ENCODE data around the gene XRN2. TPM values are rescaled to one million over a fixed set of nuclear protein-coding genes. Genes with fewer than 3 reads are reported as not detected.

The XRN2 gene
- total RNA-seq, 1 donor from 2014 or later, result 46.1 TPM

DNA sequence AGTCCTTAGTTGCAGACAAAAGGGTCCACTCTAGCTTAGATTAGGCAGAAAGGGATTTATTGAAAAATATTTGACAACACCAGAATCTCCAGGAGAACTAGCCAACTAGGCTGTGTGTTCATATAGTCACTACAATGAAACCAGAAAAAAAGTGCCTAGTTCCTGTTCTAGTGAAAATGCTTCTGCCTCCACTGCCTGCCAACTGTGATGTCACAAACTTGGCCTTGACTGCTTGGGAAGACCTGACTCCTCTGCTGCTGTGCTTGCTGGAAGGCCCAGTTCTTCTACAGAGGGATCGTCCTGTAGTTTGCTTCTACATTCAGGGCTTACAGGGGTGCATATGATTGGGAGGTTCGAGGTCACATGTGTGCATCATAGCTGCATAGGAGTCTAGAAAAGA lies 40.3 kb upstream of the XRN2 start:
- no peak overlapping the region for H3K27ac Mint-ChIP-seq (ENCODE audit: unreplicated experiment)
- DNase-seq (ENCODE audit: low spot score), result no peak
- no peaks in the 10 kb centered on the region for H3K4me1 Mint-ChIP-seq (ENCODE audit: low read depth)
- no peaks in the 10 kb centered on the region for H3K36me3 Mint-ChIP-seq (ENCODE audit: low read depth)
- H3K4me3 Mint-ChIP-seq (ENCODE audit: unreplicated experiment), result no peak overlapping the region
- H3K27me3 Mint-ChIP-seq (ENCODE audit: low read depth), result peaks cover 2% of the 10 kb centered on the region
- H3K9me3 Mint-ChIP-seq (ENCODE audit: low read depth), result peaks cover 14% of the 10 kb centered on the region
- TF ChIP-seq, protein P1, sequence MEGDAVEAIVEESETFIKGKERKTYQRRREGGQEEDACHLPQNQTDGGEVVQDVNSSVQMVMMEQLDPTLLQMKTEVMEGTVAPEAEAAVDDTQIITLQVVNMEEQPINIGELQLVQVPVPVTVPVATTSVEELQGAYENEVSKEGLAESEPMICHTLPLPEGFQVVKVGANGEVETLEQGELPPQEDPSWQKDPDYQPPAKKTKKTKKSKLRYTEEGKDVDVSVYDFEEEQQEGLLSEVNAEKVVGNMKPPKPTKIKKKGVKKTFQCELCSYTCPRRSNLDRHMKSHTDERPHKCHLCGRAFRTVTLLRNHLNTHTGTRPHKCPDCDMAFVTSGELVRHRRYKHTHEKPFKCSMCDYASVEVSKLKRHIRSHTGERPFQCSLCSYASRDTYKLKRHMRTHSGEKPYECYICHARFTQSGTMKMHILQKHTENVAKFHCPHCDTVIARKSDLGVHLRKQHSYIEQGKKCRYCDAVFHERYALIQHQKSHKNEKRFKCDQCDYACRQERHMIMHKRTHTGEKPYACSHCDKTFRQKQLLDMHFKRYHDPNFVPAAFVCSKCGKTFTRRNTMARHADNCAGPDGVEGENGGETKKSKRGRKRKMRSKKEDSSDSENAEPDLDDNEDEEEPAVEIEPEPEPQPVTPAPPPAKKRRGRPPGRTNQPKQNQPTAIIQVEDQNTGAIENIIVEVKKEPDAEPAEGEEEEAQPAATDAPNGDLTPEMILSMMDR (IDR thresholded peaks at IDR 0.05), result no peak

DNA sequence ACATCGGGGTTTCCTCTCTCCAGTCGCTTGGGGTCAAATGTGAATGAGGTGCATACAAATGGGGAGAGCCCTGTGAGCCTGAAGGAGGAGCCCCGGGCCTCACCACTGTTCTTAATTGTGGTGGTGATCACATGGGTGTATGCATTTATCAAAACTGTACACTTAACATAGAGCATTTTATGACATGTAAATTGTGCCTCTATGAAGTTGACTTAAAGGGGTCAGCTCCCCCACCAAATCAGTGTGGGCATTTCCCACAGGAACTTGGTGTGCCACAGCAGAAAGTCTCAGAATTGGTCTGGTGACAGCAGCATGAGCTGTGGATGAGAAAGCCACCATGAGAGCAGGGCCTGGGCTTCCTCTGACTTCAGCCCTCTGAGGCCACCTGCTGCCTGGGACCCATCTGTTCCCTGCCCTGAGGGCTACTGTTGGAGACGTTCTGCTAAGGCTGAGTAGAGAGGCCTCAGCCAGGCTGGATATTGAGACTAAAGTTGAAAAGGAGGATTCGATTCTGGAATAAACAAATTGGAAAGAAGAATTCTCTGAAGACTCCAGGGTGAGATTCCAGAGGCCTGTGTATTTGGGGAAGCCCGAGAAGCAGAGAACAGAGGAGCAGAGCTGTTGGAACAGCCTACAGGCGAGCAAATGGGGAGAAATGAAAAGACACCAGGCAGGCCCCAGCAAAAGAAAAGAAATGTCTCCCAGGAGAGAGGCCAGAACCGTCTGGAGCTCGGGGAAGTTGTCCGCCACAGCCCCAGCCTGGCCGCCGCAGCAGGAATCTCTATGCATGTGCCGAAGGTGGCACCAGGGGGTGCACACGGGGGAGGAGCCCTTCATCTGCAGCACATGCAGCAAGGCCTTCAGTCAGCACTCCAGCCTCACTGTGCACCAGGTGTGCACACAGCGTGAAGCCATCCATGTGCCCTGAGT lies 37.6 kb upstream of the XRN2 start:
- TF ChIP-seq, protein P1 (IDR thresholded peaks at IDR 0.05), result no peak
- H3K9me3 Mint-ChIP-seq (ENCODE audit: low read depth), result peaks cover 15% of the 10 kb centered on the region
- H3K4me3 Mint-ChIP-seq (ENCODE audit: unreplicated experiment), result no peak overlapping the region
- no peaks in the 10 kb centered on the region for H3K4me1 Mint-ChIP-seq (ENCODE audit: low read depth)
- peaks cover 4% of the 10 kb centered on the region for H3K27me3 Mint-ChIP-seq (ENCODE audit: low read depth)
- no peak overlapping the region for H3K27ac Mint-ChIP-seq (ENCODE audit: unreplicated experiment)
- no peaks in the 10 kb centered on the region for H3K36me3 Mint-ChIP-seq (ENCODE audit: low read depth)
- DNase-seq (ENCODE audit: low spot score), result no peak

DNA sequence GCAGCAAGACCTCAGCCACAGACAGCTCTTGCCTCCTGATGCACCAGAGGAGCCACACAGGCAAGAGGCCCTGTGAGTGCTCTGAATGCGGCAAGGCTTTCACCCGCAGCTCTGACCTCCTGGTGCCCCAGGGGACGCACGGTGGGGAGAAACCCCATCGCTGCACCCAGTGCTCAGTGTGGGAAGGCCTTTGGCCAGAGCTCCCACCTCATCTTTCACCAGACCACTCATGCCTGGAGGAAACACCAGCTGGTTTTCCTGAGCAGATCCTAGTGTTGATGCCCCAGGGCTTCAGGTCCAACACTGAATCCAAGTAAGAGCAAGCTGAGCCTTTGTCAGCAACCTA lies 37.0 kb upstream of the XRN2 start:
- H3K4me1 Mint-ChIP-seq (ENCODE audit: low read depth), result no peaks in the 10 kb centered on the region
- no peak overlapping the region for H3K27ac Mint-ChIP-seq (ENCODE audit: unreplicated experiment)
- no peaks in the 10 kb centered on the region for H3K36me3 Mint-ChIP-seq (ENCODE audit: low read depth)
- no peak overlapping the region for H3K4me3 Mint-ChIP-seq (ENCODE audit: unreplicated experiment)
- TF ChIP-seq, protein P1 (IDR thresholded peaks at IDR 0.05), result no peak
- peaks cover 15% of the 10 kb centered on the region for H3K9me3 Mint-ChIP-seq (ENCODE audit: low read depth)
- no peak for DNase-seq (ENCODE audit: low spot score)
- peaks cover 4% of the 10 kb centered on the region for H3K27me3 Mint-ChIP-seq (ENCODE audit: low read depth)

DNA sequence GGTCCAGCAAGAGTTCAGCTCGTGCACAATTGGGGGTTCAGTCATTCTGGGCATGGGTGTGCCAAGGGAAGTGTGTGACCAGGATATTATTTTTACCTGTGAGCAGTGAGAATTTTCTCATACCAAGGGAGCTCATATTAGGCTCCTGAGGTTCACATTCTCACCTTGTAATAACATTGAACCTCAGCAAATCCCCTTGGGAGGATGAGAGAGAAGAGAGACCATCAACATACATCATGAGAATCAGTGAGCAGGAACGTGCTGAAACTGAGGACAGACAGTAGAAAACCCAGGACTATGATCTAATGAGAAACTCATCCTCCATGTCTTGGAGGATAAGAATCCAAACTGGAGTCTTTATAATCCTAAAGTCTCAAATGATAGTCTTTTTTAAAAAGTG lies 33.4 kb upstream of the XRN2 start:
- peaks cover 6% of the 10 kb centered on the region for H3K27me3 Mint-ChIP-seq (ENCODE audit: low read depth)
- no peaks in the 10 kb centered on the region for H3K36me3 Mint-ChIP-seq (ENCODE audit: low read depth)
- TF ChIP-seq, protein P1 (IDR thresholded peaks at IDR 0.05), result no peak
- no peak overlapping the region for H3K4me3 Mint-ChIP-seq (ENCODE audit: unreplicated experiment)
- peaks cover 18% of the 10 kb centered on the region for H3K9me3 Mint-ChIP-seq (ENCODE audit: low read depth)
- no peak for DNase-seq (ENCODE audit: low spot score)
- peaks cover 4% of the 10 kb centered on the region for H3K4me1 Mint-ChIP-seq (ENCODE audit: low read depth)
- no peak overlapping the region for H3K27ac Mint-ChIP-seq (ENCODE audit: unreplicated experiment)

DNA sequence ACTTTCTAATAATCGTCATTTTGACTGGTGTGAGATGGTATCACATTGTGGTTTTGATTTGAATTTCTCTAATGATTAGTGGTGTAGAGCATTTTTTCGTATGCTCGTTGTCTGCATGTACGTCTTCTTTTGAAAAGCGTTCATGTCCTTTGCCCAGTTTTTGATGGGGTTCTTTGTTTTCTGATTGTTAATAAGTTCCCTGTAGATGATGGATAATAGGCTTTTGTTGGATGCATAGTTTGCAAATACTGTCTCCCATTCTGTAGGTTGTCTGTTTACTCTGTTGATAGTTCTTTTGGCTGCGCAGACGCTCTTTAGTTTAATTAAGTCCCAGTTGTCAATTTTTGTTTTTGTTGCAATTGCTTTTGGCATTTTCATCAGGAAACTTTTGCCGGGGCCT lies 32.3 kb upstream of the XRN2 start:
- no peak overlapping the region for H3K27ac Mint-ChIP-seq (ENCODE audit: unreplicated experiment)

More for the DNA sequence above, 32.3 kb upstream of the XRN2 start:
- H3K4me3 Mint-ChIP-seq (ENCODE audit: unreplicated experiment), result no peak overlapping the region
- no peak for DNase-seq (ENCODE audit: low spot score)
- H3K36me3 Mint-ChIP-seq (ENCODE audit: low read depth), result no peaks in the 10 kb centered on the region
- TF ChIP-seq, protein P1 (IDR thresholded peaks at IDR 0.05), result no peak
- H3K9me3 Mint-ChIP-seq (ENCODE audit: low read depth), result peaks cover 15% of the 10 kb centered on the region
- peaks cover 6% of the 10 kb centered on the region for H3K27me3 Mint-ChIP-seq (ENCODE audit: low read depth)
- peaks cover 4% of the 10 kb centered on the region for H3K4me1 Mint-ChIP-seq (ENCODE audit: low read depth)

All from chondrocyte (in vitro differentiated cells).